Lower leg skin (tissue), 4 donors: Measurements from ENCODE around the gene D2HGDH. TPM values are rescaled to one million over a fixed set of nuclear protein-coding genes. Genes with fewer than 3 reads are reported as not detected.

Experiments
- DNase-seq, 2 donors: peaks; one replicate each; pipeline ENCODE4 v3.0.0-alpha.2; 2019; ENCODE audit warnings: low spot score in 2 of 2
- H3K4me3 ChIP-seq: fragments of 200-600 bp; sonication (generic); 2 replicates; pipeline ENCODE4 v1.5.1; 2017; ENCODE audit warnings: mild to moderate bottlenecking, low read depth; ENCODE audit not compliant: poor library complexity, severe bottlenecking
- POLR2A ChIP-seq, 2 donors: fragments of 450-650 bp; IDR thresholded peaks; one replicate each; pipeline ENCODE4 v1.6.1; 2016 to 2017; ENCODE audit warnings: antibody characterized with exemption in 2 of 2, mild to moderate bottlenecking in 1 of 2, moderate library complexity in 1 of 2
- WGBS, 2 donors: methylation state at CpG; one replicate each; pipeline ENCODE4 v1.1.5; 2018; 5-methylcytosine and 5-hydroxymethylcytosine counted together
- intact Hi-C: fragments of 100-400 bp; cut with DNase I; formaldehyde crosslinking; loops from one replicate; pipeline ENCODE4 v1.15.0; 2023; ENCODE audit warnings: low total_unique reads
- total RNA-seq, 4 donors: library from RNA; depleted of rRNA; stranded (reverse); fragments of >200 nt; gene quantifications; one replicate each; pipeline ENCODE4 v1.1.0, GENCODE V29; 2016
- TF ChIP-seq, protein P1 (sequence below), 3 donors: fragments of 450-650 bp; IDR thresholded peaks; one replicate each; pipeline ENCODE4 v1.5.1; 2016; ENCODE audit warnings: antibody characterized with exemption in 3 of 3, mild to moderate bottlenecking in 3 of 3, moderate library complexity in 2 of 3

D2HGDH gene
- total RNA-seq, 4 donors from 2014 or later, result 34.8 to 65.1 (median 48.2) TPM

DNA sequence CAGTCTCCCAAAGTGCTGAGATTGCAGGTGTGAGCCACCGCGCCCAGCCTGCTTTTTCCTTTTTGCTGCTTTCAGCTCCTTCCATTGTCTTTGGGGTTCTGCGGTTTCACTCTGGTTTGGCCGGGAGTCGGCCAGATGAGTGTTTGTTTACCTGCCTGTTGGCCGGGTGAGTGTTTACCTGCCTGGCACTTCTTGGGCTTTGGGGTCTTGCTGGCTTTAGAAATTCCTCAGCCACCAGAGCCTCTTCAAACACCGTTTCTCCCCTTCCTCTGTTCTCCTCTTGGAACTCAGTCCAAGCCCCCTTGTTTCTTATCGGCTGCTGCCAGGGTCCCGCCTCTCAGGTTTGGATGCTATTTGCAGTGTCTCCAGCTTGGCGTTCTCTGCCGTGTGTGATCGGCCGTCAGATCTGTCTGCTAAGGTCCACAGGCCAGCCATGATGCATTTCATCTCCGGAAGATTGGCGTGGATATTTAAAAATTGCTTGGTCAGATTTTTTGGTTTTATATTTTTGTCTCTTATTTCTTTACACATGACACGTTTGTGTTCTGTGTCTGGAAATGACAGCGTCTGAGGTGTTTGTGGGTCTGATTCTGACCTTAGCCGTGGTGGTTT, 28.0 kb downstream of the D2HGDH start:
- intact Hi-C loops, result no loop called here
- peak in 1 of 2 donors; percentile 66 for DNase-seq
- no peak overlapping the region for H3K4me3 ChIP-seq
- no peak for TF ChIP-seq POLR2A (IDR thresholded peaks at IDR 0.05)
- TF ChIP-seq, protein P1, sequence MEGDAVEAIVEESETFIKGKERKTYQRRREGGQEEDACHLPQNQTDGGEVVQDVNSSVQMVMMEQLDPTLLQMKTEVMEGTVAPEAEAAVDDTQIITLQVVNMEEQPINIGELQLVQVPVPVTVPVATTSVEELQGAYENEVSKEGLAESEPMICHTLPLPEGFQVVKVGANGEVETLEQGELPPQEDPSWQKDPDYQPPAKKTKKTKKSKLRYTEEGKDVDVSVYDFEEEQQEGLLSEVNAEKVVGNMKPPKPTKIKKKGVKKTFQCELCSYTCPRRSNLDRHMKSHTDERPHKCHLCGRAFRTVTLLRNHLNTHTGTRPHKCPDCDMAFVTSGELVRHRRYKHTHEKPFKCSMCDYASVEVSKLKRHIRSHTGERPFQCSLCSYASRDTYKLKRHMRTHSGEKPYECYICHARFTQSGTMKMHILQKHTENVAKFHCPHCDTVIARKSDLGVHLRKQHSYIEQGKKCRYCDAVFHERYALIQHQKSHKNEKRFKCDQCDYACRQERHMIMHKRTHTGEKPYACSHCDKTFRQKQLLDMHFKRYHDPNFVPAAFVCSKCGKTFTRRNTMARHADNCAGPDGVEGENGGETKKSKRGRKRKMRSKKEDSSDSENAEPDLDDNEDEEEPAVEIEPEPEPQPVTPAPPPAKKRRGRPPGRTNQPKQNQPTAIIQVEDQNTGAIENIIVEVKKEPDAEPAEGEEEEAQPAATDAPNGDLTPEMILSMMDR (IDR thresholded peaks at IDR 0.05), result no peak
- 66 to 72% methylated on average over 18 of the region's 18 CpGs for WGBS, 2 donors

DNA sequence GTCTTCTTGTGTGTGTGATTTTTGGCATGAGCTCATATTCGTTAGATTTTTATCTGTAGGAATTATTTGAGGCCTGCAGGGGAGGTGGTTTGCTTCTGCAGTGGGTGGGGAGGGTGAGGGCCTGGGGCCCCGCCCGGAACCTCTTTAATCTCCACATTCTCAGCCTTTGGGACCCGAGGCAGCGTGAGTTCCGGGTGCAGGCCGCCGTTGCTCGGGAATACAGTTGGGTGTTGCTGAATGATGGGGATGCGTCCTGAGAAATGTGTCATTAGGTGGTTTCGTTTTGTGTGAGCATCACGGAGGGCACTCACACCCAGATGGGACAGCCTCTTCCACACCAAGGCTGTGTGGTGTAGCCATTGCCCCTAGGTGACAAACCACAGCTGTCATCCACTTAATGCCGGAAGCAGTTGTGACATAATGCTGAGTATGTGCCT, 28.5 kb downstream of the D2HGDH start:
- DNase-seq, result peak in 1 of 2 donors; percentile 66
- 55 to 65% methylated on average over 13 of the region's 13 CpGs for WGBS, 2 donors
- no peak for TF ChIP-seq POLR2A (IDR thresholded peaks at IDR 0.05)
- TF ChIP-seq, protein P1 (IDR thresholded peaks at IDR 0.05), result no peak
- intact Hi-C loops, result no loop called here
- H3K4me3 ChIP-seq, result no peak overlapping the region

DNA sequence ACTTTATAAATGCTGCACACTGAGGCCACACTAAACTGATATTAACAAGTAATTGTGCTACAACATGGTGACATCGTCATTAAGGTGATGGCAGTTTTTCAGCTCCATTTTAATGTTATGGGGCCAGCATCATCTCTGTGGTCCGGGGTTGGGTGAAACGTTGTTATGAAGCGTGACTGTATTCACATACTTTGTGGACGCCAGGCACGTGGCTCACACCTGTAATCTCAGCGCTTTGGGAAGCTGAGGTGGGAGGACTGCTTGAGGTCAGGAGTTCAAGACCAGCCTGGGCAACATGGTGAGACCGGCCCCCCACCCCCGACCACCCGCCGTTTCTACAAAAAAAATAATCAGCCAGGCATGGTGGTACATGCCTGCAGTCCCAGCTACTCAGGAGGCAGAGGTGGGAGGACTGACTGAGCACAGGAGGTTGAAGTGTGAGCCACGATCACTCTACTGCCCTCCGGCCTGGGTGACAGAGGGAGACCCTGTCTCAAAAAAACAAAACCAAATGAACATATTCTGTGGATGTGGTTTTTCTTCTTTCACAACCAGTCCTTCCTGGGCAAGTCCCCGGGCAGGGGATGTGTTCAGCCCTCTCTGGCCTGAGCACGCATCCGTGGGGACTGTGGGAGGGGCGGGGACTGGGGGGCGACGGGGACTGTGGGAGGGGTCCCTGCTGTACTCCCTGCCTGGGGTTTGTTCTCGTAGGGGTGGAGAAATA, 29.3 kb downstream of the D2HGDH start:
- intact Hi-C loops, result no loop called here
- WGBS, 2 donors, result 80 to 85% methylated on average over 18 to 20 of the region's 20 CpGs
- no peak overlapping the region for H3K4me3 ChIP-seq
- TF ChIP-seq POLR2A (IDR thresholded peaks at IDR 0.05), result no peak
- TF ChIP-seq, protein P1 (IDR thresholded peaks at IDR 0.05), result no peak
- peak in 1 of 2 donors; percentile 63 for DNase-seq

DNA sequence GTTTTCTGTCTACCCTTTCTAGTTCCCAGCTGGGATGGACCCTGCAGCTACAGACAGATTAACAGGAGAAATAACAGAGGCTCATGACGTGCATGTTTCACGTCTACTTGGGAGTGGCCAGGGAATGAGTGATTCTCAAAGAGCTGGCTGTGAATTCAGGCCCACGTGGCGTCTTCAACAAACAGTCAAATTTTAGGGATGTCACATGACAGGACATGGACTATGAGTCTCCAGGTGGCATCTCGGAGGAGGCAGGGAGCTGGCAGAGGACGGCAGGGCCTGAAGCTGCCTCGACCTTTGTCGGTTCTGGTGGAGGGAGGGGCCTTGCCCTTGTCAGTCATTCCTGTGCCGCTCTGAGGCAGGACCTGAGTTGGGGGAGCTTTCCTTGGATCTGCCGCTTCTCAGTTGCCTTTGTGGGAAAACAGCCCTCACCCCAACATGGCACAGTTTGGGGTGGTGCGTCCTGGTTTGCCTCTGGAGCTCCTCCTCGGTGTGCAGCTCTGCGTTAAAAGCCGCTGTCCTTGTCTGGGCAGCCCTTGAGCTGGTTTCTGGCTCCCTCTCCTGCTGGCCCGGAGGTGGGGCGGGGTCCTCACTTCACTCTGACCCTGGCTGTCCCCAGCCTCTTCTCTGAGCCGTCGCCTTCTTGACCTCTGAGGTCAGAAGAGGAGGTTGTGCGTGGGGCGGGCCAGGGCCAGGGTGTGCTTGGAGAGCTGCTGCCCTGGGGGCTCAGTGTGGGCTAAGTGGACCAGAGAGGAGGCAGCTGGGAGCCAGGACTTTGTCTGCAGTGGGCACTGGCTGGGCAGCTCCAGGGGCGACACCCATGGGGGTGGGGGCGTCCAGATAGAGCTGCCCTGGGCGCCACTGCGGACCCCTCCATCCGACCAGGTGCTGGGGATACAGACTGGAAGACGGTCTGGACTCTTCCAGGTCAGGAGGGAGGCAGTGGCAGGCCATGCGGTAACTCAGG, 30.1 kb downstream of the D2HGDH start:
- WGBS, 2 donors, result 83 to 88% methylated on average over 22 to 26 of the region's 27 CpGs
- intact Hi-C loops, result no loop called here
- TF ChIP-seq, protein P1 (IDR thresholded peaks at IDR 0.05), result no peak
- TF ChIP-seq POLR2A (IDR thresholded peaks at IDR 0.05), result no peak
- no peak overlapping the region for H3K4me3 ChIP-seq
- DNase-seq, result peak in 1 of 2 donors; percentile 78

DNA sequence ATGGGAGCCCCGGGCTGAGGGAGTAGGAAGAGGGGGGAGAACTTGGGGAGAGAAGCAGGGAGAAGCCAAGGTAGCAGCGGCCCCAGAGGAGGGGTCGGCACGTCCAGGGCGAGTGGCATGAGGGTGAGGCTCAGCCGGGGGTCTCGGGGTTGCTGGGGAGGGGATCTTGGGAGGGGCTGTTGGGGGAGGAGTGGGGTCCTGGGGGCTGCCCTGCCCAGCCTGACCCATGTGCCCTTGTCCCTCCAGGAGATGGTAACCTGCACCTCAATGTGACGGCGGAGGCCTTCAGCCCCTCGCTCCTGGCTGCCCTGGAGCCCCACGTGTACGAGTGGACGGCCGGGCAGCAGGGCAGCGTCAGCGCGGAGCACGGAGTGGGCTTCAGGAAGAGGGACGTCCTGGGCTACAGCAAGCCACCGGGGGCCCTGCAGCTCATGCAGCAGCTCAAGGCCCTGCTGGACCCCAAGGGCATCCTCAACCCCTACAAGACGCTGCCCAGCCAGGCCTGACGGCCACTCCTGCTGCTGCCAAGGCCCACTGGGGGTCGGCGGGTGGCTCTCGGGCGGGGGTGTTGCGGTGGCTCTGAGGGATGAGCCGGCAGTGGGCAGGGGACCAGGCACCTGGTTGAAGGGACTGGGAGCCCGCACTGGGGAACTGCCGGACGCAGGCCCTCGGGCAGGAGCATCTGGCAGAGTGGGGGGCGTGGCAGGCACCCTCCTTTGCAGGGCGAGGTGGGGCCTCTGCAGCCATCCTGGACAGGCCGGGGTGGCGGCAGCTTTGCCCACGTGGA, 33.2 kb downstream of the D2HGDH start:
- H3K4me3 ChIP-seq, result no peak overlapping the region
- WGBS, 2 donors, result 93% methylated on average over 27 to 29 of the region's 37 CpGs
- TF ChIP-seq, protein P1 (IDR thresholded peaks at IDR 0.05), result no peak
- TF ChIP-seq POLR2A (IDR thresholded peaks at IDR 0.05), result no peak
- peak in 1 of 2 donors; percentile 81 for DNase-seq
- intact Hi-C loops, result no loop called here
